Activated naive CD4-positive, alpha-beta T cell treated with anti-CD3 and anti-CD28 coated beads, Interleukin-2, amount 50 U/mL, for 72 hours (primary cell): ENCODE measurements around the gene GPR107. TPM values are rescaled to one million over a fixed set of nuclear protein-coding genes. Genes with fewer than 3 reads are reported as not detected.

ENCODE experiments used
- ATAC-seq, 2 donors: fragments of 150-1000 bp; cut with Tn5 transposase; 2 replicates each; pipeline ENCODE4 v1.10.0; 2021; ENCODE audit warnings: mild to moderate bottlenecking in 2 of 2, moderate library complexity in 2 of 2
- DNase-seq, 2 donors: peaks; one replicate each; pipeline ENCODE4 v3.0.0; 2021 to 2022; ENCODE audit warnings: low spot score in 2 of 2
- H3K27ac Mint-ChIP-seq, 2 donors: one replicate each; pipeline ENCODE4 v1.8.0; 2022; ENCODE audit warnings: mild to moderate bottlenecking in 2 of 2, mixed read lengths in 2 of 2
- H3K36me3 Mint-ChIP-seq, 2 donors: one replicate each; pipeline ENCODE4 v1.8.0; 2022; ENCODE audit warnings: mixed read lengths in 2 of 2
- H3K9me3 Mint-ChIP-seq, 2 donors: one replicate each; pipeline ENCODE4 v1.8.0; 2022; ENCODE audit warnings: mixed read lengths in 2 of 2
- total RNA-seq, 2 donors: library from RNA; stranded (reverse); gene quantifications; one replicate each; pipeline ENCODE4 v1.2.3, GENCODE V29; 2022

Gene GPR107
- total RNA-seq, 2 donors from 2014 or later = 23.1 to 41.8 TPM

DNA sequence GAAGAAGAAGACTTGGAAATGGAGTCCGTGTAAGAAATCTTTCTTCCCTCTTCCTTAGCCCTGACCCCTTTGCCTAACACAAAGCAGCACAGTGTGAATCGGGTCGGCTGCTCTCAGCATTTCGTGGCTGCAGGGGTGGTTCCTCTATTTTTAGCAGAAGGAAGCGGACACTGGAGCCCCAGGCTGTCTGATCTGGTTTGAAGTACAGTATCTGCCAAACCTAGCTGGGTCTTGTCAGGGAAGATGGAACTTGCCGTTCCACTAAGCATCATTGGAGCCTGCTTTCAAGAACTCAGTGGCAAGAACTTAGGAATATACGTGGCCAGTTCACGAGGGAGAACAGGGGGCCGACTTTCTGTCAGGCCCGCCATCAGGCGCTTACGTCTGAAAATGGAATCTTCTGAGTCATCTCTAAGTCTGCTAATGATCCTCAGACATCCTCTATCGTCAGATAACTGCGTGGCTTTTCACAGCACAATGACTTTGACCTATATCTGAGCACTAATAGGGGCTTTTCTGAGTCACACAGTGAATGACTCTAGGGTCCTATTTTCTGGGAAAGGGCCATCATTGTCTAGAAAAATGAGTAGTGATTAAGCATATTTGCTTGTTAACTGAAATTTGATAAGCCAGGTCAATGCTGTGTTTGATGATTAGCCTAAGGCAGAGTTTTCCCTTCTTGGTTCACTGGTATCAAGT lies 75.2 kb downstream of the GPR107 start:
- Mint-ChIP-seq H3K36me3 (peaks cover 12 to 19% of the 10 kb centered on the region in 2 donors), H3K27ac (peak overlapping the region; percentile 99 to 100), H3K9me3 (no peaks in the 10 kb centered on the region)
- ATAC-seq = peak; percentile 79 to 82
- peak; percentile 33 to 68 for DNase-seq

DNA sequence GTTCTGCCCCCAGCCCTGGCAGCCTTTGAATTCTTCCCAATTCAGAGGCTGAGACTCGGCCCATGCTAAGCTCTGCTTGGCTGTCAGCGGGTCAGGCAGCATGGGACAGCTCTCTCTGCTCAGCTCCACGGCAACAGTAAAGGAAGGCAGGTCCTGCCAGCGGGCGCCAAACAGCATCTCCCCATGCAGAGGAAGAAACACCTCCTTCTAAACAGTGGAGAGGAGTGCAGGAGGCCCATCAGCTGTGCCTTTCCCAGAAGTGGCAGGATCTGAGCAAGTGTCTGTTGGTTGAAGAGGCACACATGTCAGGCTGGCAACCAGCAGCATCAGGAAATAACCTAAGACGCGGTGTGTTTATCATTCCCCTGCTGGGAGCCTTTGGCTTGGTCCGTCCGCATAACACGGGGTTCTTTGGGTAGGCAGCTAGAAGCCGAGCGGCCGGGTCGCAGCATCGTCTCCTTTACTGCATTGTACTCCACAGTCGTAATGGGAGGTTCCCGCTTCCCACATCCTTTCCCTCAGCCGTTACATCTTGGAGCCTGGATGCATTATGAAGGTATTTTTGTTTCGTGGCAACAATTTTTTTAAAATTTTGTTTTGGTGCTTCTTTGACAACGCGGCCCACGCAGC lies 75.8 kb downstream of the GPR107 start:
- Mint-ChIP-seq H3K36me3 (peaks cover 12 to 19% of the 10 kb centered on the region in 2 donors), H3K9me3 (no peaks in the 10 kb centered on the region), H3K27ac (peak overlapping the region; percentile 99 to 100)
- peak in 1 of 2 donors; percentile 16 for DNase-seq
- ATAC-seq = no peak

DNA sequence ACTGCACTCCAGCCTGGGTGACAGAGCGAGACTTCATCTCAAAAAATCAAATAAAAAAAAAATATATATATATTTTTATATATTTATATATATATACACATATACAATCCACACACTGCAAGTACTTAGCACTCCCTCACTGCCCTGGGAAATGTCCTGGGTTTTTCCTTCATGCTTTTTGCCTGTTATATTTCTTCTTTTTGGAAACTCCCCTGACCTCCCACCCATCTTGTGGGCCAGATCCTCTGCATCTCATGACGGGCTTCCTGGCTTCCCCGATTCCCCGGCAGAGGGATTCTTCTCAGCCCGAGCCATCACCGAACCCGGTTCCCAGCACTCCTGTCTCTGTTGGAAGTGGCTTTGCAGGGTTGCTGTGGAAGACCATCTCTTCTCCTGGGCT lies 79.0 kb downstream of the GPR107 start:
- ATAC-seq (no peak), DNase-seq (no peak)
- no peaks in the 10 kb centered on the region for H3K9me3 Mint-ChIP-seq
- peaks cover 23 to 39% of the 10 kb centered on the region in 2 donors for H3K36me3 Mint-ChIP-seq
- H3K27ac Mint-ChIP-seq = peak overlapping the region; percentile 88 to 99

DNA sequence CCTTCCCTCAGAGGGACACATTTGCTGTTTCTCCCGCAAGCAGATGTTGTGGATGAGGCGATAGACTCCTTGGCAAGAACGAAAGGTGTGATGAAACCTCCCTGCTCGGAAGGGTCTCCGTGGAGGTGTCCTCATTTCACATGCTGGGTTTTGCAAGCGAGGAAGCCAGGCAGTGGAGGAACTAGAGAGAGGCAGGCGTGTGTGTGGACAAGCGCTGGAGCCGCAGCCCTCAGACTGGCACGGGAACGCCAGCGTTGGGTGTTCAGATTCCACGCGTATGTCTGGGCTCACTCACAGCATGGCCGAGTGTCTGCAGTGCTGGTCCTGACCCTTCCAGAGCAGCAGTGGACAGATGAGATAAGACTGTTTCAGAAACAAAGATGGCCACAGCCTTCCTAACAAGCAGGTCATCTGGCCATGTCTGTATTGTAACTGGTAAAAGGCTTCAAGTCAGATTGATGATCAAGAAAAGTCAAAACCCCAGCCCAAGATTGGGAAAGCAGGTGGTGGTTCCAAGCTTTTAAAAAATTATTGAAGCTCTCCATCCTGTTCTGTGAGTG lies 83.5 kb downstream of the GPR107 start:
- Mint-ChIP-seq H3K9me3 (no peaks in the 10 kb centered on the region), H3K27ac (peak overlapping the region in 1 of 2 donors; percentile 66), H3K36me3 (peaks cover 10 to 20% of the 10 kb centered on the region in 2 donors)
- ATAC-seq (no peak), DNase-seq (no peak)

DNA sequence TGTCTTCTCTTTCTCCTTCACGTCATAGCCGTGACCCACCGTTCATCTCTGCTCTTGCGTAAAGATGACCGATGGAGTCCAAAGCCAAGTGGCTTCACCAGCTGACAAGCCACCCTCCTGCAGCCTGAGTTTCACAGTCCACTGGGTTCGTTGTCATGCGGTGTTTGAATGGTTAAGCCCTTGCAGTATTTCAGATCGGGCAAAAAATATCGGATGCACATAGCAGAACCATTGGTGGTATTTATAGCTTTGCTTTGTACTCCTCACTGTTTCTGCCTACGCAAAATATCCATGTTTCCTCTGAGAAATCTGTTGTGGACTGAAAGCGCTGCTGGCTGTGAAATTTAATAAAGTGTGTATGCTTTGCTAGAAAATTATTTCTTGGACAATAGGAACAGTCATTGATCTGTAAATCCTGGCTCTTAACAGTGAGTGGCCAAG lies 84.0 kb downstream of the GPR107 start:
- no peak for ATAC-seq
- peak overlapping the region in 1 of 2 donors; percentile 85 for H3K27ac Mint-ChIP-seq

GRCh38 chr9:130138171-130138653 lies 84.5 kb downstream of the GPR107 start:
- peaks cover 10 to 20% of the 10 kb centered on the region in 2 donors for H3K36me3 Mint-ChIP-seq
- no peaks in the 10 kb centered on the region for H3K9me3 Mint-ChIP-seq
- no peak for DNase-seq
- peak overlapping the region; percentile 44 to 85 for H3K27ac Mint-ChIP-seq
- ATAC-seq = peak in 1 of 2 donors; percentile 76

More for the DNA sequence above, 84.0 kb downstream of the GPR107 start:
- DNase-seq = no peak
- H3K9me3 Mint-ChIP-seq = no peaks in the 10 kb centered on the region
- peaks cover 10 to 20% of the 10 kb centered on the region in 2 donors for H3K36me3 Mint-ChIP-seq

DNA sequence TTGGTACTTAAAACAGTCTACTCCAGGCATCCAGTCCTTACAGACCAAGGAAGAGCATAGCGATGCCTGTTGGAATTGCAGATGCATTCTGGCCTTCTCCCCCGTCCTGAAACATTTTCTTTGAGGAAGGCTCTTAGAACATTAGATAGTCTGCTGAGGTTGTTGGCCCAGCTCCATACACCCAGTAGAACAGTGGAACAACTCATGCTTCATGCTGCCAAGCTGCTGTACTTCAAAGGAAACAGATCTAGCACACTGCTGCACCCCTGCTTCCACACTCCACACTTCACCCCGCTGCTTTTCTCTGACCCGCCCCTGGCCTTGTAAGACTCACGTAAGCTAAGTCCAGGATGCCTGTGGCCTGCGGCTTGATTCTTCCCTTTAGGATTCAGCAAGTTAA lies 85.1 kb downstream of the GPR107 start:
- peaks cover 10 to 20% of the 10 kb centered on the region in 2 donors for H3K36me3 Mint-ChIP-seq
- no peaks in the 10 kb centered on the region for H3K9me3 Mint-ChIP-seq
- ATAC-seq (peak in 1 of 2 donors; percentile 35), DNase-seq (no peak)
- H3K27ac Mint-ChIP-seq = peak overlapping the region; percentile 55 to 85

DNA sequence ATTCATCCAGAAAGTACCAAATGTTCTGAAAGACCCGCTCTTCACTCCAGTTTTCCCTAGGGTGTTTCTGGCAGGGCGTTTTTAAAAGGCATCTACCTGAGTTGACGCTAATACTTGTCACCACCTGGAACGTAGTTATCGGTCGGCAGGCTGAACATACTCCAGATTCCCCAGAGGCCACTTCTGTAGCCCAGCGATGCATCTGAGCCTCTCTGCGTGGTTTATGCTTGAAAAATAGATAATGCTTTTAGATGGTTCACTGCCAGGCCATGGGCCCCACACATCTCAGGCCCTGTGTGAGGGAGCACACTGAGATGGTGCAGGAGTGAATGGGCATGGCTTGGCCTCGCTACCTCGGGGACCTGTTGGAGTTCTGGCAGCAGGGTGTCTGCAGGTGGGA lies 85.5 kb downstream of the GPR107 start:
- Mint-ChIP-seq H3K9me3 (no peaks in the 10 kb centered on the region), H3K27ac (peak overlapping the region; percentile 14 to 85), H3K36me3 (peaks cover 10 to 20% of the 10 kb centered on the region in 2 donors)
- ATAC-seq = no peak
- DNase-seq = no peak

DNA sequence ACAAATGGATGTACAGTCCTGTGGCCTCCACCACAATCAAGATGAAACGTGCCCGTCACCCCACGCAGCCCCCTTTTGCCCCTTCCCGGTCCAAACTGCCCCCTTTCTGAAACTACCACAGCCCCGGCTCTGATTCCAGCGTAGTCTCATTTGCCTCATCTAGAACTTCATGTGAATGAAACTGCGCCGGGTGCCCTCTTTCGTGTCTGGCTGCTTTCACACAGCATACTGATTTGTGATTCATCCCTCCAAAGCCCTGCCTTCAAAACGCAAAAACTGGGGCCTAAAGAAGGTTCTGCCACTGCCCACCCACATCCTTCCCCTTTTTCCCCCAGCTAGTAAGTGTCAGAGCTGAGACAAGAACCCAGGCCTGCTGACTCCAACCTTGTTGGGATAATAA lies 87.0 kb downstream of the GPR107 start:
- ATAC-seq (peak; percentile 43 to 66), DNase-seq (peak in 1 of 2 donors; percentile 12)
- Mint-ChIP-seq H3K9me3 (no peaks in the 10 kb centered on the region), H3K27ac (peak overlapping the region; percentile 69 to 85), H3K36me3 (peaks cover 2 to 11% of the 10 kb centered on the region in 2 donors)

DNA sequence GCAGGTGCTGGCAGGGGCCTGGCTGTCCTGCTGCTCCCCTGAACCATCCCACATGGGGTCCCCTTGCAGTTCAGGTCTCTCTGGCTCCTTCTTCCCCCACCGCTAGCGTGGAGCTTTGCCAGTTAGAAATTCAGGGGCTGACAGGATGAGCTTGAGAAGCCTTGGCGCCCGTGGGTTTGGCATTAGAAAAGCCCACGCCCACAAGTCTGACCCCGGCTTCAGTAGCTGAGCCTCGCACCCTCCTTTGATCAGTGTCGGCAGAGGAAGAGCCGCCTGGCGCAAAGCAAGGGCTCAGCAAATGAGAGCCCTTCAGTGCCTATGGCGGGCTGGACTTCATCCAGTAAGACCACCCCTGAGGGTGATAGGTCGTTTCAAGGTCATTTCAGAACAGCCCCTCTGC lies 88.3 kb downstream of the GPR107 start:
- Mint-ChIP-seq H3K36me3 (no peaks in the 10 kb centered on the region), H3K27ac (no peak overlapping the region), H3K9me3 (no peaks in the 10 kb centered on the region)
- ATAC-seq (no peak), DNase-seq (no peak)

- Mint-ChIP-seq H3K36me3 (no peaks in the 10 kb centered on the region), H3K9me3 (no peaks in the 10 kb centered on the region), H3K27ac (no peak overlapping the region)
- no peak for DNase-seq
- no peak for ATAC-seq
Measured at GRCh38 chr9:130142641-130143040, 88.9 kb downstream of the GPR107 start.

DNA sequence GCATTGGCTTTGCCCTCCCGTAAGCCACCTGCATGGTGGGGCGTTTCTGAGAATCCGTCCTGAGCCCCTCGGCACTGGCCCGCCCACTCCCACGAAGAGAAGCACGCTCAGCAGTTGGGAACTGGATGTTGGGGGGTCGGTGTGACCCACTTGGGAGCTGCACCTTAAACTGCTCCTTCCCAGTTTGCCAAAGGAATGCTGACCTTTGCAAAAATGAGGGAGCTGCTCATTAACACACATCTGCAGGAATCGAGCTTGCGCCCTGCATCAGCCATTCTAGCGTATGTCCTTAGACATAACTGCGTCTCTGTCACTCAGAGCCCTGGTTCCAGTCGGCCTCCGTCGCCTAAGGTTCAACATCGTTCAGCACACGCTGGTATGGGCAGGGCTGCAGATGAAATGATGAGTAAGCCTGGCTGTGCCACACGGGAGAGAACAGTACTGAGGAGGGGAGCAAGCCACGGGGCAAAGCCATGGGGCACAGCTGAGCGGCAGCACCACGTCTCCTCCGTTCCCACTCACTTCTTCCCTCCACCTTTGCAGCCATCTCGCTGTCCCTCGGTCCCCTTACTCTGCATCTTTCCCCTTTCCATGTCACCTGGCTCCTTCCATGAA lies 89.7 kb downstream of the GPR107 start:
- peak in 1 of 2 donors; percentile 21 for ATAC-seq
- no peaks in the 10 kb centered on the region for H3K36me3 Mint-ChIP-seq
- H3K9me3 Mint-ChIP-seq = no peaks in the 10 kb centered on the region
- H3K27ac Mint-ChIP-seq = no peak overlapping the region
- DNase-seq = no peak

- ATAC-seq (peak in 1 of 2 donors; percentile 20), DNase-seq (no peak)
- Mint-ChIP-seq H3K27ac (no peak overlapping the region), H3K9me3 (no peaks in the 10 kb centered on the region), H3K36me3 (no peaks in the 10 kb centered on the region)
Measured at GRCh38 chr9:130143958-130144366, 90.3 kb downstream of the GPR107 start.

- Mint-ChIP-seq H3K9me3 (no peaks in the 10 kb centered on the region), H3K27ac (no peak overlapping the region), H3K36me3 (no peaks in the 10 kb centered on the region)
- DNase-seq (no peak), ATAC-seq (no peak)
Measured at GRCh38 chr9:130144703-130145102, 91.0 kb downstream of the GPR107 start.

- no peaks in the 10 kb centered on the region for H3K36me3 Mint-ChIP-seq
- H3K27ac Mint-ChIP-seq = no peak overlapping the region
- H3K9me3 Mint-ChIP-seq = no peaks in the 10 kb centered on the region
- ATAC-seq = no peak
- no peak for DNase-seq
Measured at GRCh38 chr9:130145658-130146057, 92.0 kb downstream of the GPR107 start.

GRCh38 chr9:130147198-130147597 lies 93.5 kb downstream of the GPR107 start:
- DNase-seq (no peak), ATAC-seq (peak; percentile 36 to 47)
- Mint-ChIP-seq H3K27ac (no peak overlapping the region), H3K9me3 (no peaks in the 10 kb centered on the region), H3K36me3 (no peaks in the 10 kb centered on the region)

- ATAC-seq (no peak), DNase-seq (no peak)
- H3K9me3 Mint-ChIP-seq = no peaks in the 10 kb centered on the region
- no peaks in the 10 kb centered on the region for H3K36me3 Mint-ChIP-seq
- no peak overlapping the region for H3K27ac Mint-ChIP-seq
Measured at GRCh38 chr9:130147910-130148309, 94.2 kb downstream of the GPR107 start.
